DND-41 (cell line): Measurements from ENCODE around the gene SIRT1.
"Not testable (repeated sequence)": the region's sequence is repeated elsewhere in the genome, so short reads cannot be mapped to it uniquely, and the experiment has no call there.

Experiments used
- ATAC-seq: fragments of 200-7000 bp; cut with Tn5 transposase; 3 replicates; pipeline ENCODE4 v1.9.1; 2021; ENCODE audit warnings: low read depth; ENCODE audit not compliant: insufficient read depth
- DNase-seq: peaks from one replicate; pipeline ENCODE4 v3.0.0-alpha.2; 2020
- H2AFZ ChIP-seq: 2 replicates; pipeline ENCODE4 v1.6.0; 2012; ENCODE audit warnings: low read depth, low read length
- H3K27ac ChIP-seq: 2 replicates; pipeline ENCODE4 v1.5.1; 2012; ENCODE audit warnings: low read length, inconsistent platforms
- H3K27me3 ChIP-seq: fragments of 200-600 bp; sonication (generic); 2 replicates; pipeline ENCODE4 v1.6.0; 2012; ENCODE audit warnings: low read length, mild to moderate bottlenecking, inconsistent platforms; ENCODE audit not compliant: insufficient read depth, poor library complexity
- H3K36me3 ChIP-seq: 2 replicates; pipeline ENCODE4 v1.5.1; 2012; ENCODE audit warnings: low read length, inconsistent platforms; ENCODE audit not compliant: insufficient read depth
- H3K4me1 ChIP-seq: 2 replicates; pipeline ENCODE4 v1.5.1; 2012; ENCODE audit warnings: mild to moderate bottlenecking, low read length; ENCODE audit not compliant: insufficient read depth
- H3K4me2 ChIP-seq: 2 replicates; pipeline ENCODE4 v1.6.0; 2012; ENCODE audit warnings: mild to moderate bottlenecking, moderate library complexity, low read length, inconsistent platforms; ENCODE audit not compliant: insufficient read depth
- H3K4me3 ChIP-seq, 2 experiments: fragments of 200-600 bp in 1 of 2; shearing (Covaris generic) in 1 of 2; 2 replicates each; pipeline ENCODE4 v1.5.1; 2012 to 2016; ENCODE audit warnings: inconsistent platforms in 2 of 2, low read length in 2 of 2, mild to moderate bottlenecking in 2 of 2, low read depth in 1 of 2, moderate library complexity in 1 of 2
- H3K79me2 ChIP-seq: 2 replicates; pipeline ENCODE4 v1.6.0; 2012; ENCODE audit warnings: low read length, inconsistent platforms; ENCODE audit not compliant: insufficient read depth
- H3K9ac ChIP-seq: 2 replicates; pipeline ENCODE4 v1.6.0; 2012; ENCODE audit warnings: low read depth, mild to moderate bottlenecking, inconsistent platforms, low read length, moderate library complexity
- H3K9me3 ChIP-seq: 2 replicates; pipeline ENCODE4 v1.5.1; 2012; ENCODE audit warnings: low read length, moderate library complexity, mild to moderate bottlenecking, inconsistent platforms; ENCODE audit not compliant: insufficient read depth, severe bottlenecking
- H4K20me1 ChIP-seq: 2 replicates; pipeline ENCODE4 v1.6.0; 2012; ENCODE audit warnings: low read length; ENCODE audit not compliant: insufficient read depth
- CTCF ChIP-seq: IDR thresholded peaks from 2 replicates; pipeline ENCODE4 v1.5.1; 2012; ENCODE audit warnings: borderline replicate concordance, low read length, moderate library complexity, mild to moderate bottlenecking; ENCODE audit not compliant: poor library complexity, severe bottlenecking; ENCODE audit errors: extremely low read depth
- EZH2 ChIP-seq: IDR thresholded peaks from 3 replicates; pipeline ENCODE4 v1.6.1; 2012; ENCODE audit warnings: borderline replicate concordance, low read depth, mild to moderate bottlenecking, moderate library complexity, low read length, inconsistent platforms; ENCODE audit not compliant: severe bottlenecking

SIRT1 gene

GRCh38 chr10:67868132-67868531 is 16.3 kb upstream of the SIRT1 start:
- Histone ChIP-seq H3K27me3 (no peaks in the 10 kb centered on the region), H3K79me2 (no peaks in the 10 kb centered on the region), H3K4me2 (no peak overlapping the region), H3K9me3 (no peaks in the 10 kb centered on the region), H3K4me1 (no peaks in the 10 kb centered on the region), H3K9ac (no peak overlapping the region), H3K4me3 (no peak overlapping the region), H4K20me1 (no peaks in the 10 kb centered on the region), H2AFZ (no peak overlapping the region), H3K27ac (no peak overlapping the region), H3K36me3 (no peaks in the 10 kb centered on the region)
- no peak for TF ChIP-seq EZH2
- TF ChIP-seq CTCF: no peak
- DNase-seq: no peak
- ATAC-seq: no peak

- Histone ChIP-seq H3K4me1 (no peaks in the 10 kb centered on the region), H2AFZ (no peak overlapping the region), H3K9me3 (no peaks in the 10 kb centered on the region), H4K20me1 (no peaks in the 10 kb centered on the region), H3K27ac (no peak overlapping the region), H3K9ac (no peak overlapping the region), H3K27me3 (no peaks in the 10 kb centered on the region), H3K4me3 (no peak overlapping the region), H3K79me2 (no peaks in the 10 kb centered on the region), H3K4me2 (no peak overlapping the region), H3K36me3 (no peaks in the 10 kb centered on the region)
- ATAC-seq (no peak), DNase-seq (no peak)
- TF ChIP-seq EZH2 (no peak), CTCF (no peak)
Measured at GRCh38 chr10:67869996-67870395, 14.5 kb upstream of the SIRT1 start.

- Histone ChIP-seq H2AFZ (no peak overlapping the region), H3K9me3 (no peaks in the 10 kb centered on the region)
- TF ChIP-seq EZH2 (no peak), CTCF (no peak)
Measured at GRCh38 chr10:67875340-67876238, 8.9 kb upstream of the SIRT1 start.

GRCh38 chr10:67877421-67877820 is 7.0 kb upstream of the SIRT1 start:
- H3K4me1 ChIP-seq, H3K4me2 ChIP-seq, H3K27ac ChIP-seq, H4K20me1 ChIP-seq, ATAC-seq, H3K9me3 ChIP-seq, DNase-seq, H3K9ac ChIP-seq, H3K79me2 ChIP-seq, H3K36me3 ChIP-seq, H3K4me3 ChIP-seq, H2AFZ ChIP-seq, H3K27me3 ChIP-seq: not testable (repeated sequence)

More at GRCh38 chr10:67875340-67876238, 8.9 kb upstream of the SIRT1 start:
- no peaks in the 10 kb centered on the region for H3K27me3 ChIP-seq
- no peak overlapping the region for H3K4me2 ChIP-seq
- no peaks in the 10 kb centered on the region for H3K36me3 ChIP-seq
- DNase-seq (no peak), ATAC-seq (no peak)
- no peak overlapping the region for H3K27ac ChIP-seq
- no peak overlapping the region for H3K4me3 ChIP-seq
- H3K9ac ChIP-seq: no peak overlapping the region
- H3K4me1 ChIP-seq: no peaks in the 10 kb centered on the region
- no peaks in the 10 kb centered on the region for H3K79me2 ChIP-seq
- no peaks in the 10 kb centered on the region for H4K20me1 ChIP-seq
